GM15510 (cell line): ENCODE measurements around the gene FUT4.

ENCODE experiments used
- POLR2A ChIP-seq: IDR thresholded peaks from 3 replicates; pipeline ENCODE4 v1.6.1; 2011; ENCODE audit warnings: borderline replicate concordance; ENCODE audit not compliant: insufficient read length; ENCODE audit errors: extremely low read depth

Gene FUT4

GRCh38 chr11:94525546-94526324 is 18.0 kb upstream of the FUT4 start:
- TF ChIP-seq POLR2A: no peak

- TF ChIP-seq POLR2A: no peak
Observed at GRCh38 chr11:94526645-94527438, 16.9 kb upstream of the FUT4 start.

- TF ChIP-seq POLR2A: no peak
Observed at GRCh38 chr11:94528551-94528950, 15.2 kb upstream of the FUT4 start.

- TF ChIP-seq POLR2A: no peak
Observed at GRCh38 chr11:94532211-94532610, 11.5 kb upstream of the FUT4 start.

GRCh38 chr11:94533206-94533605 is 10.5 kb upstream of the FUT4 start:
- no peak for TF ChIP-seq POLR2A

- TF ChIP-seq POLR2A: no peak
Observed at GRCh38 chr11:94533696-94534630, 9.8 kb upstream of the FUT4 start.

GRCh38 chr11:94536386-94536785 is 7.3 kb upstream of the FUT4 start:
- no peak for TF ChIP-seq POLR2A

- no peak for TF ChIP-seq POLR2A
Observed at GRCh38 chr11:94537031-94537600, 6.6 kb upstream of the FUT4 start.

GRCh38 chr11:94539420-94539819 is 4.3 kb upstream of the FUT4 start:
- no peak for TF ChIP-seq POLR2A

GRCh38 chr11:94544646-94545263 is 1.0 kb downstream of the FUT4 start:
- no peak for TF ChIP-seq POLR2A

GRCh38 chr11:94545264-94546161 is 1.8 kb downstream of the FUT4 start:
- no peak for TF ChIP-seq POLR2A

GRCh38 chr11:94546162-94546470 is 2.4 kb downstream of the FUT4 start:
- no peak for TF ChIP-seq POLR2A

GRCh38 chr11:94546886-94547285 is 3.2 kb downstream of the FUT4 start:
- TF ChIP-seq POLR2A: no peak
